PFSK-1 (cell line): ENCODE data around the gene SIGLEC10.

ENCODE experiments used
- FOXP2 ChIP-seq: optimal IDR thresholded peaks from 2 replicates; pipeline ENCODE3; 2011; ENCODE audit warnings: borderline replicate concordance, control low read depth, inconsistent platforms; ENCODE audit not compliant: insufficient read depth; ENCODE audit errors: extremely low read length, extremely low read depth
- POLR2AphosphoS5 ChIP-seq: IDR thresholded peaks from 2 replicates; pipeline ENCODE4 v1.6.1; 2012; ENCODE audit warnings: low read depth, mild to moderate bottlenecking, control low read depth, low read length, moderate library complexity
- REST ChIP-seq, 2 experiments: IDR thresholded peaks; 2 replicates each; pipeline versions ENCODE4 v1.6.1 to v1.8.0; 2011 to 2012; ENCODE audit warnings: low read depth in 2 of 2, low read length in 2 of 2, control low read depth in 1 of 2, inconsistent platforms in 1 of 2, mild to moderate bottlenecking in 1 of 2, moderate library complexity in 1 of 2; ENCODE audit not compliant: insufficient read depth in 1 of 2
- SIN3A ChIP-seq: IDR thresholded peaks from 2 replicates; pipeline ENCODE4 v1.6.1; 2012; ENCODE audit warnings: mild to moderate bottlenecking, low read length, moderate library complexity, borderline replicate concordance; ENCODE audit not compliant: insufficient read depth
- TAF1 ChIP-seq: IDR thresholded peaks from 2 replicates; pipeline ENCODE4 v1.6.1; 2012; ENCODE audit warnings: low read length, control low read depth, borderline replicate concordance; ENCODE audit not compliant: insufficient read depth

DNA sequence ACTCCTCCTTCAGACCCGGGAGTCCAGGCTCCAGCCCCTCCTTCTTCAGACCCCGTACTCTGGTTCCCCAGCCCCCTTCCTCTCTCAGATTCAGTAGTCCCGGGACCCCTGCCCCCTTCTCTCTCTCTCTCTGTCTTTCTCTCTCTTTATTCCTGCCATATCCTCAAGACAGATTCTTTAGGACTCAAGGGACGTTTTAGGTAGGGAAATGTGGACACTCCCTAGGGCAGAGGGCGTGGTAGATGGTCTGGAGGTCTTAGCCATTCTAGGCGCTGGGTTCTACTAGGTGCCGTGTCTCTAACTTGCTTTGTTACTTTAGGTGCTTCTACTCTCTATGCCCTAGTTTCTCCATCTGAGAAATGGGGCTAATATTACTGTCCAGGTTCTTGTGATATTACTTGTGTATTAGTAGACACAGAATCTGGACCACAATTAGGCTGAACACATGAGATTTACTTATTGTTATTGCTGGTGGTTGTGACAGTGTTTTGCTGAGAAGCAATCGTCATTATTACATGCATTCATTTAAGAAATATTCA is 26.3 kb downstream of the SIGLEC10 start:
- no peak for TF ChIP-seq POLR2AphosphoS5
- no peak for TF ChIP-seq FOXP2
- TF ChIP-seq REST (IDR thresholded peaks at IDR 0.05; ENCODE audit: insufficient read depth in 1 of 2, low read depth in 2 of 2, low read length in 2 of 2): no peak
- no peak for TF ChIP-seq SIN3A
- TF ChIP-seq TAF1: no peak
